Measurements from ENCODE around the gene KIAA0930. TPM values are rescaled to one million over a fixed set of nuclear protein-coding genes. Genes with fewer than 3 reads are reported as not detected.

Gene KIAA0930
- total and polyA plus RNA-seq, 2 experiments from 2014 or later = 8.6 to 50.9 TPM

- H4K20me1 ChIP-seq (ENCODE audit: insufficient read depth) = no peaks in the 10 kb centered on the region
- peak overlapping the region; percentile 70 for H3K4me3 ChIP-seq
- H3K79me2 ChIP-seq (ENCODE audit: insufficient read depth) = peaks cover 20% of the 10 kb centered on the region
- H3K9me2 ChIP-seq (ENCODE audit: insufficient read depth) = no peaks in the 10 kb centered on the region
- H3K4me1 ChIP-seq (ENCODE audit: insufficient read depth) = peaks cover 38% of the 10 kb centered on the region
- no peak for TF ChIP-seq EZH2phosphoT487 (IDR thresholded peaks at IDR 0.05; ENCODE audit: insufficient read depth, low read depth)
- no peak for TF ChIP-seq EZH2 (IDR thresholded peaks at IDR 0.05; ENCODE audit: insufficient read depth, poor library complexity, severe bottlenecking)
- H2AFZ ChIP-seq = peak overlapping the region; percentile 61
- in situ Hi-C loops (cut with MboI) = no loop called here
- DNase-seq = peak; percentile 90
- peak overlapping the region; percentile 90 for H3K27ac ChIP-seq
- peak overlapping the region; percentile 86 for H3K4me2 ChIP-seq (ENCODE audit: unreplicated experiment)
- H3K27me3 ChIP-seq (replicated peaks; ENCODE audit: insufficient read depth) = no peaks in the 10 kb centered on the region
- peaks cover 27% of the 10 kb centered on the region for H3F3A ChIP-seq (ENCODE audit: insufficient read depth)
- H3K9me3 ChIP-seq (ENCODE audit: low read depth) = no peaks in the 10 kb centered on the region
- peak overlapping the region; percentile 81 for H3K9ac ChIP-seq
- WGBS, 2 experiments (ENCODE audit: low coverage in 1 of 2, low lambda C conversion rate in 2 of 2, missing lambda C conversion rate in 2 of 2) = 23 to 24% methylated on average over 22 of the region's 22 CpGs
- H3K36me3 ChIP-seq (ENCODE audit: low read depth) = no peaks in the 10 kb centered on the region
Measured at GRCh38 chr22:45212992-45213751, 27.5 kb downstream of the KIAA0930 start.

- peak; percentile 97 for DNase-seq
- H3K79me2 ChIP-seq (ENCODE audit: insufficient read depth) = peaks cover 15% of the 10 kb centered on the region
- no peaks in the 10 kb centered on the region for H4K20me1 ChIP-seq (ENCODE audit: insufficient read depth)
- H2AFZ ChIP-seq = peak overlapping the region; percentile 61
- H3K4me3 ChIP-seq = peak overlapping the region; percentile 70
- H3K4me1 ChIP-seq (ENCODE audit: insufficient read depth) = peaks cover 38% of the 10 kb centered on the region
- H3K9me2 ChIP-seq (ENCODE audit: insufficient read depth) = no peaks in the 10 kb centered on the region
- no peaks in the 10 kb centered on the region for H3K9me3 ChIP-seq (ENCODE audit: low read depth)
- H3K9ac ChIP-seq = peak overlapping the region; percentile 81
- H3K27me3 ChIP-seq (replicated peaks; ENCODE audit: insufficient read depth) = no peaks in the 10 kb centered on the region
- no peaks in the 10 kb centered on the region for H3K36me3 ChIP-seq (ENCODE audit: low read depth)
- in situ Hi-C loops (cut with MboI) = no loop called here
- WGBS, 2 experiments (ENCODE audit: low coverage in 1 of 2, low lambda C conversion rate in 2 of 2, missing lambda C conversion rate in 2 of 2) = 0 to 2% methylated on average over 12 to 13 of the region's 14 CpGs
- H3K4me2 ChIP-seq (ENCODE audit: unreplicated experiment) = peak overlapping the region; percentile 86
- TF ChIP-seq EZH2 (IDR thresholded peaks at IDR 0.05; ENCODE audit: insufficient read depth, poor library complexity, severe bottlenecking) (no peak), EZH2phosphoT487 (IDR thresholded peaks at IDR 0.05; ENCODE audit: insufficient read depth, low read depth) (no peak)
- peaks cover 27% of the 10 kb centered on the region for H3F3A ChIP-seq (ENCODE audit: insufficient read depth)
- H3K27ac ChIP-seq = peak overlapping the region; percentile 90
Measured at GRCh38 chr22:45212306-45212709, 28.4 kb downstream of the KIAA0930 start.

DNA sequence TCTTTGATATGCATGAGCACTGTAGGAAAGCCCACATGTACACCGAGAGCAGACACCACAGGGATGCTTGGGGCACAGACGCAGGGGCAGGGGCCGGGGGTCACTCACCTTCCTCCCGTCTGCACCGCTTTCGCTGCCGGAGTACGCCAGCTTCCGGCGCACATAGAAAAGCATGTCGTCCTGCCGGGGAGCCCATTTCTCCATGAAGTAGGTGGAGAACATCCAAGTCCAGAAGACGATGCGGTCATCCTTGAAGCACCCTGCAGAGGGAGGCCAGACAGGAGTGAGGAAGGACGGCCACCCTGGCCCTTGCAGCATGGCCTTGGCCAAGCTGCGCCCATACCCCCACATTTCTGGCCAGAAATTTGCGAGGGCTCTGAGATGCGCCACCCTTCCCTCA, 28.8 kb downstream of the KIAA0930 start:
- Histone ChIP-seq H3K4me3 (peak overlapping the region; percentile 70), H3K79me2 (ENCODE audit: insufficient read depth) (peaks cover 10% of the 10 kb centered on the region), H2AFZ (peak overlapping the region; percentile 61), H3K27me3 (replicated peaks; ENCODE audit: insufficient read depth) (no peaks in the 10 kb centered on the region), H3F3A (ENCODE audit: insufficient read depth) (peaks cover 27% of the 10 kb centered on the region), H3K9ac (peak overlapping the region; percentile 81), H3K36me3 (ENCODE audit: low read depth) (no peaks in the 10 kb centered on the region), H3K4me2 (ENCODE audit: unreplicated experiment) (peak overlapping the region; percentile 86), H3K9me3 (ENCODE audit: low read depth) (no peaks in the 10 kb centered on the region), H3K4me1 (ENCODE audit: insufficient read depth) (peaks cover 38% of the 10 kb centered on the region), H3K9me2 (ENCODE audit: insufficient read depth) (no peaks in the 10 kb centered on the region), H3K27ac (peak overlapping the region; percentile 90), H4K20me1 (ENCODE audit: insufficient read depth) (no peaks in the 10 kb centered on the region)
- WGBS, 2 experiments (ENCODE audit: low coverage in 1 of 2, low lambda C conversion rate in 2 of 2, missing lambda C conversion rate in 2 of 2) = 2 to 3% methylated on average over 16 to 18 of the region's 18 CpGs
- in situ Hi-C loops (cut with MboI) = no loop called here
- DNase-seq = peak; percentile 87
- no peak for TF ChIP-seq EZH2 (IDR thresholded peaks at IDR 0.05; ENCODE audit: insufficient read depth, poor library complexity, severe bottlenecking)
- TF ChIP-seq EZH2phosphoT487 (IDR thresholded peaks at IDR 0.05; ENCODE audit: insufficient read depth, low read depth) = no peak

DNA sequence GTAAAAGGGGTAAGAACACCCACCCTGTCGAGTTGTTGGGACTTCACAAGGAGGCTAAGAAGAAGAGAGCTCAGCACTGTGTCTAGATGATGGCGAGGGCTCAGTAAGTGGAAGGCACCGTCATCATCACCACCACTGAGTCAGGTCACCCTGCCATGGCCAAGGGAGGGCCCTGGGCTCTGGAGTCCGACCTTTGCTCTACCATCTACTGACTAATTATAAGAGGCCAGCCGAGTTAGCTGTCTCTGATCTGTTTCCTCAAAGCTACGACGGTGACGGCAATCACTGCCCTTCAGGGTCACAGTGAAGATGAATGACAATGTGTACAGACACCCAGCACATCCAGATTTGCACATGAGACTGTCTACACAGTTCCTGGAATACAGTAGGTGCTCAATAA, 29.3 kb downstream of the KIAA0930 start:
- Histone ChIP-seq H3K4me3 (peak overlapping the region; percentile 70), H3K4me1 (ENCODE audit: insufficient read depth) (peaks cover 38% of the 10 kb centered on the region), H3K4me2 (ENCODE audit: unreplicated experiment) (peak overlapping the region; percentile 86), H3K27ac (peak overlapping the region; percentile 90), H3K9me3 (ENCODE audit: low read depth) (no peaks in the 10 kb centered on the region), H3K9me2 (ENCODE audit: insufficient read depth) (no peaks in the 10 kb centered on the region), H2AFZ (peak overlapping the region; percentile 61), H3K36me3 (ENCODE audit: low read depth) (no peaks in the 10 kb centered on the region), H3K79me2 (ENCODE audit: insufficient read depth) (peaks cover 6% of the 10 kb centered on the region), H3K27me3 (replicated peaks; ENCODE audit: insufficient read depth) (no peaks in the 10 kb centered on the region), H3K9ac (peak overlapping the region; percentile 81), H4K20me1 (ENCODE audit: insufficient read depth) (no peaks in the 10 kb centered on the region), H3F3A (ENCODE audit: insufficient read depth) (peaks cover 27% of the 10 kb centered on the region)
- WGBS, 2 experiments (ENCODE audit: low coverage in 1 of 2, low lambda C conversion rate in 2 of 2, missing lambda C conversion rate in 2 of 2) = 2 to 4% methylated on average over 8 of the region's 8 CpGs
- TF ChIP-seq EZH2 (IDR thresholded peaks at IDR 0.05; ENCODE audit: insufficient read depth, poor library complexity, severe bottlenecking) (no peak), EZH2phosphoT487 (IDR thresholded peaks at IDR 0.05; ENCODE audit: insufficient read depth, low read depth) (no peak)
- in situ Hi-C loops (cut with MboI) = no loop called here
- DNase-seq = peak; percentile 76

Data from GM23248 (cell line).